HG02678 (cell line): ENCODE results near the gene ACOT2.
"Not testable (repeated sequence)": the region's sequence is repeated elsewhere in the genome, so short reads cannot be mapped to it uniquely, and the experiment has no call there.

Experiments used
- ATAC-seq: cut with Tn5 transposase; IDR thresholded peaks from one replicate; pipeline ENCODE4 v1.9.1; 2021; ENCODE audit warnings: mild to moderate bottlenecking, moderate library complexity; ENCODE audit not compliant: unreplicated experiment

Gene ACOT2

DNA sequence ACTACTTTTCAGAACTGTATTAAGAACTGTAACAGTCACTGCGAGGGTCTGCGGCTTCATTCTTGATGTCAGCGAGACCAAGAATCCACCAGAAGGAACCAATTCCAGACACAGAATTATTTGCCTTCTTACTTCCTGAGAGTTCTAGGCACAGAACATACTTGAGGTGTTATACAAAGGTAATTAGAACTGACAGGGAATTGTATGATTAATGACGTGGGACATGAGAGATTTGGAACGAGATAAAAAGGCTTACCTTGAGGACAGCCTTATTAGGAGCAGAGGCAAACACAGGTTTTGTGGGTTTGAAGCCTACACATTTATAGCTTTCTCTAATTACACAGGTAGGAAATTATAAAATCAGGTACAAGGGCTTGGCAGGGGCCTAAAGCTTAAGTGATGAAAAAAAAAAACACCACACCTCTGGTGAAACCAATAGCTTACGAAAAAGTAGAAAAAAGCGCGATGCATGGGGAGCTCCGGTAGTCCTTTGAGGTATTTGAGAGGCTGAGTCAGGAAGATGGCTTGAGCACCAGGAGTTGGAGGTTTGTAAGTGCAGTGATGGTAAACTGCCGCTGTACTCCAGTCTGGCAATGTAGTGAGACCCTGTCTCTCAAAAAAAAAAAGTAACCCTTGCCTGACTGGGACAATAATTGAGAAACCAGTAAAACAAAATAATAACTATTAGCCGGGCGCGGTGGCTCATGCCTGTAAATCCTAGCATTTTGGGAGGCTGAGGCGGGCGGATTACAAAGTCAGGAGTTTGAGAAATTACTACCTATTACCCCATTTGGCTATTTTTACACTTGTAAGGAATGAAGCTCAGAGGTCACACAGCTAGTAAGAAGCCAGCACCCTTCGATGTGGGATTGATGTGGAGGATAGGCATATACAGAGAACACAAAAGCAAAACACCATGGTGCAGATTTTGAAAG, 795 bp upstream of the ACOT2 start:
- no peak for ATAC-seq

DNA sequence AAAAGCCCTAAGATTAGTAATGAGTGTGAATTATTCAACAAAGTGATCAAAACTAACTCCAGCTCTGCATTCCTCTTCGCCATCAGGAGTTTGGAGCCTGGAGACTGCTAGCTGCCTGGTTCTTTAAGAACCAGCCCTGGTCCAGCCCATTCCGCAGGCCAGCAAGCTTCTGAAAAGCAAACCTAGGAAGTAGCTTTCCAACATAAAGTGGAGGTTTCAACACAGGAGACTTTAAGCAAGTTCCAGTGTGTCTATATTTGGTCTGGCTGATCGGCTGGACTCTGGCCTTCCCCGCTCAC, 178 bp upstream of the ACOT2 start:
- ATAC-seq: not testable (repeated sequence)

DNA sequence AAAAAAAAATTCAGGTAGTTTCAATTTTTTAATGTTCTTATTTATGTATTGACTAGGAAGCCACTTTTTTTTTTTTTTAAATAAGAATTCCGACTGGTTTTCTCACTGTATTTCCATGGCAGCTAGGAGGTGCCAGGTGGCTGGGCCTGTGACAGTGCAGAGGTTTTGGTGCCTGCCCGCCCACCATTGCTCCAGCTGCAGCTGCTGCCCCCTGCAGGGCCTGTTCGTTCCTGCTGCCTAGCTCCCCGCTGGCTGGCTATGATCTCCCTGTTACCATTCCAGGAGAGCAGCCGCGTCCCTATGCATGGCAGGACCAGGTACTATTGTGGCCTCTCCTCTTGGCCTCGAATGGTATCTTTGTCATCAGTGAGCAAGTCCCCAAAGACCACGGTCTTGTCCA, 1.9 kb downstream of the ACOT2 start:
- peak; percentile 58 for ATAC-seq

DNA sequence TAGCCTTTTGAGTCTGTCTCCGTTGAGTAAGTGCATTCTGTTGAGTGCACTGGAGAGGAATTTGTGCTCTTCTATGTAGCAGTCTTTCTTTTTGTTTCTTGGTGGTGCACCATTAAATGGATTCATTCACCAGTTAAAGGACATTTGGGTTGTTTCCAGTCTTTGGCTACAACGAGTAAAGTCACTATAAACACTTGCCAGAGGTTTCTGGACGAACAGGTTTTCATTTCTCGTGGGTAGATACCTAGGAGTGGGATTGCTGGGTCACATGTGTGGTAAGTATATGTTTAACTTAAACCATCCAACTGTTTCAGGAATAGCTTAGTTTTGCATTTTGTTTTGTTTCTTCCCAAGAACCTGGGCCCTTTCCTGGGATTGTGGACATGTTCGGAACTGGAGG, 4.0 kb downstream of the ACOT2 start:
- ATAC-seq: not testable (repeated sequence)

DNA sequence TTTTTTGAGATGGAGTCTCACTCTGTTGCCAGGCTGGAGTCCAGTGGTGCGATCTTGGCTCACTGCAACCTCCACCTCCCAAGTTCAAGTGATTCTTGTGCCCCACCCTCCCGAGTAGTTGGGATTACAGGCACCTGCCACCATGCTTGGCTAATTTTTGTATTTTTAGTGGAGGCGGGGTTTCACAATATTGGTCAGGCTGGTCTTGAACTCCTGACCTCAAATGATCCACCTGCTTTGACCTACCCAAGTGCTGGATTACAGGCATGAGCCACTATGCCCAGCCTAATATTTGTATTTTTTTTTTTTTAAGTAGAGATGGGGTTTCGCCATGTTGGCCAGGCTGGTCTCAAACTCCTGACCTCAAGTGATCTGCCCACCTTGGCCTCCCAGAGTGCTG, 4.7 kb downstream of the ACOT2 start:
- ATAC-seq: not testable (repeated sequence)

DNA sequence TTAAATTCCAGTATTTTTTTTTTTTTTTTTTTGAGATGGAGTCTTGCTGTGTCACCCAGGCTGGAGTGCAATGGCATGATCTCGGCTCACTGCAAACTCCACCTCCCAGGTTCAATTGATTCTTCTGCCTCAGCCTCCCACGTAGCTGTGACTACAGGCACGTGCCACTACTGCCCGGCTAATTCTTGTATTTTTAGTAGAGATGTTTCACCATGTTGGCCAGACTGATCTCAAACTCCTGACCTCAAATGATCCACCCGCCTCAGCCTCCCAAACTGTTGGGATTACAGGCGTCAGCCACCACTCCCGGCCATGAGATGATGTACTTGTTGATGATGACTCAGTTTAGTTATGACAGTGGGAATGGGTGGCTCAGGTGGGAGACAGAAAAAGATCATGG, 5.2 kb downstream of the ACOT2 start:
- ATAC-seq: not testable (repeated sequence)

DNA sequence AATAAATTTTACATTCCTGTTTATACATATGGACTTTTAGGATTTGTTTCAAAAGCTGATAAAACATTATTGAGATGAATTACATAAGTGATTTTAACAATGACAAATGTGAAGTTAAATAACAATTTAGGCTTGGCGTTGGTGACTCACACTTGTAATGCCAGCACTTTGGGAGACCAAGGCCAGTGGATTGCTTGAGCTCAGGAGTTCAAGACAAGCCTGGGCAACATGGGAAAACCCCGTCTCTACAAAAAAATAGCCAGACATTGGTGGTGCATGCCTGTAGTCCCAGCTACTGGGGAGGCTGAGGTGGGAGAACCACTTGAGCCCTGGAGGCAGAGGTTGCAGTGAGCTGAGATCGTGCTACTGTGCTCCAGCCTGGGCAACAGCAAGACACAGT, 7.4 kb downstream of the ACOT2 start:
- ATAC-seq: no peak

DNA sequence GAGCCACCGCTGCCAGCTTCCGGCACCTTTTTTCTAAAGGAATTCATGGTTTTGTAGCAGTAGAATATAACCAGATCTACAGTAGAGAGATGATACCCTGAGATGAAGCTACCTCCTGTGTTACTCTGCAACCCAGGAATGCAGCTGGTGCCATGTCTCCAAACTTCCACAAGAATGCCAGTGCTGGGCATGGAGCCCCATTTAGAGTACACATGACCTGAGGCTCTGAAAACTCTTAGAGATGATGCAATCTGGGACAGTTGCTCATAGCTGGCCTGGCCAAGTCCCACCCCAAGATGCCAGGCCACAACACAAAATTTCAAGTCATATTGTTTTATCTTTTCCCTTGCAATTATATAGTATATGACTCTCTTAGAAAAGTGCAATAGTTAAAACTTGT, 8.2 kb downstream of the ACOT2 start:
- ATAC-seq: not testable (repeated sequence)

DNA sequence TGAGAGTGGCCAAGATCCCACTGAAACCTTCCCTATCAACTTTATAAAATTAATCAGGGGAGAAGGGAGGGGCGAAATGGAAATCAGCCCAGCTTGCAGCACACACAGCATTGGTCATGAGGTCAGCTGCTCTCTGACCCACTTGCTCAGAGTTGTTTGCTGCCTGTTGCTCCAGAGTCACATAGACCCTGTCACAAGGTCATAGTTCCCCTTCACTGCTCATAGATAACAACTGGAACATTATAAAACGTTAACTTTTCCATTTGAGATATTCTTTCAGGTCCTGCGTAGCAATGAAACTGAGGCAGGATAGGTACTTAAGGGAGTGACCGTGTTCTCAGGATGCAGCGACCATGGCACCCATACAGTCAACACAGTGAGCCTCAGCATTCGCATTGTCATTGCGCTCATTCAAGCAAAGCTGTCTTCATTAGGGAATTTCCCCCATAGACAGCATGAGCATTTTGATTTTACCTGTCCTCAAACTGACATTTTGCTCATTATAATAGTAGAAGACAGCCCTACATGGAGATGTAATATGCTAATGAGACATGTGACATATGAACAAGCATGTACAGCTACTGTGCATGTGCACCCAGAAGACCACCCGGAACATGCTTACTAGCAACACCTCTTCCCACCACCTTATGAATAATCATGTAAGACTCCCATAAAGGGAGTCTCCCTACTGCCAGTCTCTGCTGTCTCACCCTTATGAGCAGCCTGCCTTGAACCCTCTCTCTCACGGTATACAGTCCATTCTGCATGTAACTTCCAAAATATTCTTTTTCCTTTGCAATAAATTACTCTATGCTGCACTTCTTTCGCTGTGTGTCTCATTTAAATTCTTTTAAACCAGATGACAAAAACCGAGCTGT, 13.3 kb downstream of the ACOT2 start:
- ATAC-seq: not testable (repeated sequence)

DNA sequence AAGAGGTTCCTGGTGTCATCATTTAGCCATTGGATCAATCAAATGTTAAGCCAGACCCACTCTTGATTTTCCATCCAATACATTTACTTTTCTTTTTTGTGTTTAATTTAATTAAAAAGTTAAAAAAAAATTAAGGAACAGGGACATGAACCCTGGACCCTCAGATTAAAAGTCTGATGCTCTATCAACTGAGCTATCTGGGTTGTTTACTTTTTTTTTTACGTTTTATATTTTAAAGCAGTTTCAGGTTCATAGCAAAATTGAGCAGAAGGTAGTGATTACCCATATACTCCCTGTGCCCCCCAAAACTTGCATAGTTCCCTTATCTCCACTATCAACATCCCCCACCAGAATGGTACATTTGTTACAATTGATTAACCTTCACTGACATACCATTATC, 19.7 kb downstream of the ACOT2 start:
- no peak for ATAC-seq

DNA sequence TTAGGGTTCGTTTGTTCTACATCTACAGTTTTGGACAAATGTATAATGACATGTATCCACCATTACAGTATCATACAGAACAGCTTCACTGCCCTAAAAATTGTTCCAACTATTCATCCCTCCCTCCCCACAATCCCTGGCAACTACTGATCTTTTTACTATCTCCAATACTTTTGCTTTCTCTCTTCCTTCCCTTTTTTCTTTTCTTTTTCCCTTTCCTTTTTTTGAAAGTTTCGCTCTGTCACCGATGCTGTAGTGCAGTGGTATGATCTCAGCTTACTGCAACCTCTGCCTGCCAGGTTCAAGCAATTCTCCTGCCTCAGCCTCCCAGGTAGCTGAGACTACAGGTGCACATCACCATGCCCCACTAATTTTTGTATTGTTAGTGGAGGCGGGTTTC, 20.1 kb downstream of the ACOT2 start:
- no peak for ATAC-seq

DNA sequence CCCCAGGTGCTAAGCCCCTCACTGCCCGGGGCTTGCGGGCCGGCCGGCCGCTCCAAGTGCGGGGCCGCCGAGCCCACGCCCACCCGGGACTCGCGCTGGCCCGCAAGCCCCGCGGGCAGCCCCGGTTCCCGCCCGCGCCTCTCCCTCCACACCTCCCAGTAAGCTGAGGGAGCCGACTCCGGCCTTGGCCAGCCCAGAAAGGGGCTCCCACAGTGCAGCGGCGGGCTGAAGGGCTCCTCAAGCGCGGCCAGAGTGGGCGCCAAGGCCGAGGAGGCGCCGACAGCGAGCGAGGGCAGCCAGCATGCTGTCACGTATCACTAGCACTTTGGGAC, 21.6 kb downstream of the ACOT2 start:
- not testable (repeated sequence) for ATAC-seq

DNA sequence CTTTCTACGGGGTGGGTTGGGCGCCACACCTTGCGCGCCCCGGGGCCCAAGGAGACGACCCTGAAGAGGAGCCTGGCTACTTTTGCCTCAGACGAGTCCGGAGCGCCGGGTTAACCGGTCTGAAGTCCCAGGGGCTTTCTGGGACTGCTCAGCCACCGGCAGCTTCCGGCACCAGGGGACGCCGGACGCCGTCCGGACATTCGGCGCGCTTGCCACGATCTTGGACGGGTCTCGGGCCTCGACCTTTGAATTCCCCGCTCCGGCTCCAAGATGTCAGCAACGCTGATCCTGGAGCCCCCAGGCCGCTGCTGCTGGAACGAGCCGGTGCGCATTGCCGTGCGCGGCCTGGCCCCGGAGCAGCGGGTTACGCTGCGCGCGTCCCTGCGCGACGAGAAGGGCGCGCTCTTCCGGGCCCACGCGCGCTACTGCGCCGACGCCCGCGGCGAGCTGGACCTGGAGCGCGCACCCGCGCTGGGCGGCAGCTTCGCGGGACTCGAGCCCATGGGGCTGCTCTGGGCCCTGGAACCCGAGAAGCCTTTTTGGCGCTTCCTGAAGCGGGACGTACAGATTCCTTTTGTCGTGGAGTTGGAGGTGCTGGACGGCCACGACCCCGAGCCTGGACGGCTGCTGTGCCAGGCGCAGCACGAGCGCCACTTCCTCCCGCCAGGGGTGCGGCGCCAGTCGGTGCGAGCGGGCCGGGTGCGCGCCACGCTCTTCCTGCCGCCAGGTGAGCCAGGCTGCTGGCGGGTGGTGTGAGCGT, 22.9 kb downstream of the ACOT2 start, which contains the start of gene ACOT4:
Gene ACOT4, plus strand, starts transcription at position 184 of the 760 bp plus-strand sequence. Its CDS starts 87 bp downstream, at position 271.
- ATAC-seq: peak; percentile 64

DNA sequence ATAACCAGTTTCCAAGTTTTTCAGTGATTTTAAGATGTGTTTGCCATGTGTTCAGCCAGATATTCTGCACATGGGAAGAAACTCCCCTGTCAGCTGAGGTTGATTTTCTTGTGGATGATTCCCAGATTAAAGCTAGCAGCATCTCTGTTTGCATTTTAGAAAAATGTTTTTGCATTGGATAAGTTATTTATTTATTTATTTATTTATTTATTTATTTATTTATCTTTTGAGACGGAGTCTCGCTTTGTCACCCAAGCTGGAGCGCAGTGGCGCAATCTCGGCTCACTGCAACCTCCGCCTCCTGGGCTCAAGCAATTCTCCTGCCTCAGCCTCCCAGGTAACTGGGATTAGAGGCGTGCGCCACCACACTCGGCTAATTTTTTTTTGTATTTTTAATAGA, 25.5 kb downstream of the ACOT2 start:
- no peak for ATAC-seq

DNA sequence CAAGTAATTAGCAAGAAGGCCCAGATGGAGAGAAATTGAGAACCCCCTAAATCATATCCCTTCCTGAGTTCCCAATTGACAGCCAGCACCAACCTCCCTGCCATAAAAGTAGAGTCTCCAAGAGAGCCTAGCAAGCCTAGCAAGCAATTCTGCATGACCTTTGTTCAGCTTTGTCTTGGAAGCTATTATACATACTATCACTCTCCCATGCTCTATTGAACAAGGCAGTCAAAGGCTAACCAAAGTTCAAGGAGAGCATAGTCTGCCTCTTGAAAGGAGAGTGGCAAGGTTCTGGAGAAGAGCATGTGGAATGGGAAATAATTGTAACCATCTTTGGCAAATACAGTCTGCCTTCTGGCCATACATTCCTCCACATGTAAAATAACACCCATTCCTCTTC, 30.5 kb downstream of the ACOT2 start:
- ATAC-seq: no peak

DNA sequence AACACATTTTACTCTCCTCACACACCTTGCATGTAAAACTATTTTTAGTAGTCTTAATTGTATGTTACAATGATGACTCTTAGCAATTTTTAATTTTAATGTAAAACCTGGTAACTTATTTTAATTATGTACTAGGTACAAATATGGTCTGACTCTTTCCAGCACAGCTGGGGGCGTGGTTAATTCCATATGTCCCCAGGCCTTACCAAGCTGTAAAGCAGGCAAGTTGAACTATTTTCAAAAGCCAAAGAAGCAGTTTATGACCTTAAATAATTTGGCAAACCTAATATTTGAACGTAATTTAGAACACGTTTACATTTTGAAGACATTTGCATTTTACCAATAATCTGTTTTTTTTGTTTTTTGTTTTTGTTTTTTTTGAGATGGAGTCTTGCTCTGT, 34.0 kb downstream of the ACOT2 start:
- no peak for ATAC-seq

DNA sequence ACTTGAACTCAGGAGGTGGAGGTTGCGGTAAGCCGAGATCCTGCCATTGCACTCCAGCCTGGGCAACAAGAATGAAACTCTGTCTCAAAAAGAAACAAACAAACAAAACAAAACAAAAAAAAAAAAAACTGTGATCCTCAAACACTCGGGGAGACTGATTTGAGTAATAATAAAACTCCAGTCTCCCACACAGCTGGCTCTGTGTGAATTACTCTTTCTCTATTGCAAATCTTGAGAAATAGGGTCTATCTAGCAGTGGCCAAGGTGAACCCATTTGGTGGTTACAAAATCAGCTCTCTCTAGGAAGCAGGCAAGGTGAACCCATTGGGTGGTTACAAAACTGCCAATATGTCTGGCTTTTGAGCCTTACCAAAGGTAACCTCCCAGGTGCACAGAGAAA, 37.3 kb downstream of the ACOT2 start:
- ATAC-seq: no peak

DNA sequence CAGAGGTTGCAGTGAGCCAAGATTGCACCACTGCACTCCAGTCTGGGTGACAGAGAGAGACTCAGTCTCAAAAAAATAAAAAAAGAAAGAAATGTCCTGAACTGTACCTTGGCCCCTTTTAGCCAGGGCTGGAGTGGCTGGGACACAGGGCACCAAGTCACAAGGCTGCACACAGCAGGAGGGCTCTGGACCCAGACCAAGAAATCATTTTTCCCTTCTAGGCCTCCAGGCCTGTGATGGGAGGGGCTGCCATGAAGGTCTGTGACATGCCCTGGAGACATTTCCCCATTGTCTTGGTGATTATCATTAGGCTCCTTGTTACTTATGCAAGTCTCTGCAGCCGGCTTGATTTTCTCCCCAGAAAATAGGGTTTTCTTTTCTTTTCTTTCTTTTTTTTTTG, 38.2 kb downstream of the ACOT2 start:
- ATAC-seq: no peak

DNA sequence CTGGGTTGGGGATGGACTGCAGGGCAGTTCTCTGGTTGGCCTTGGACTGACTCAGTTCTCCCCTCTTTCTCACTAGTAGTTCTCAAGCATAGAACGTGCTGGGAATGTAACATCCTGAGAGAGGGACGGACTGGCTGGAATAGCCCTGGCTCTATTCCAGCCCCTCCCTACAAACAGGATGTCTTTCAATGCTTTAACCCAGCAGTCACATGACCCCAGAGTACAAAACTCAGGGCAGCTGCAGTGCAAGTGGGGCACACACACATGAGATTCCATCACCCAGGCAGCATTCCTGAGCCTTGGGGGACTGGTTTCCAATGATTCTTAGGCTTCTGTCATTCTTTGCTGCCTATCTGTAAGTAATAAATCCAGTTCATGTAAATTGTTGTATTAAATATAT, 41.7 kb downstream of the ACOT2 start:
- ATAC-seq: no peak

DNA sequence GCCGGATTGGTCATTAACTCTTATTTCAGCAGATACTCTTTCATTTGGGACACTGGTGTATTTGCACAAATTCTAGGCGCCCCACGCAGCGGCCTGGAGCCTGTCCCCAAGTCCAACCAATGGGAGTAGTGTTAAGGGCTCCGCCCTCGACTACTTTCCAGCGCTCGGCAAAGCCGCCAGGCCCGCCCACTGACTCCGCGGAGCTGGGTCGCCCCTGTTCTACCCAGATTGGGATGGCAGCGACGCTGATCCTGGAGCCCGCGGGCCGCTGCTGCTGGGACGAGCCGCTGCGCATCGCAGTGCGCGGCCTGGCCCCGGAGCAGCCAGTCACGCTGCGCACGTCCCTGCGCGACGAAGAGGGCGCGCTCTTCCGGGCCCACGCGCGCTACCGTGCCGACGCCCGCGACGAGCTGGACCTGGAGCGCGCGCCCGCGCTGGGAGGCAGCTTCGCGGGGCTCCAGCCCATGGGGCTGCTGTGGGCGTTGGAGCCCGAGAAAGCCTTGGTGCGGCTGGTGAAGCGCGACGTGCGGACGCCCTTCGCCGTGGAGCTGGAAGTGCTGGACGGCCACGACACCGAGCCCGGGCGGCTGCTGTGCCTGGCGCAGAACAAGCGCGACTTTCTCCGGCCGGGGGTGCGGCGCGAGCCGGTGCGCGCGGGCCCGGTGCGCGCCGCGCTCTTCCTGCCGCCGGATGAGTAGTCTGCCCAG, 43.5 kb downstream of the ACOT2 start, which contains the start of gene ACOT6:
Gene ACOT6, plus strand, starts transcription at position 179 of the 707 bp plus-strand sequence. Its CDS starts 55 bp downstream, at position 234.
- peak; percentile 73 for ATAC-seq

DNA sequence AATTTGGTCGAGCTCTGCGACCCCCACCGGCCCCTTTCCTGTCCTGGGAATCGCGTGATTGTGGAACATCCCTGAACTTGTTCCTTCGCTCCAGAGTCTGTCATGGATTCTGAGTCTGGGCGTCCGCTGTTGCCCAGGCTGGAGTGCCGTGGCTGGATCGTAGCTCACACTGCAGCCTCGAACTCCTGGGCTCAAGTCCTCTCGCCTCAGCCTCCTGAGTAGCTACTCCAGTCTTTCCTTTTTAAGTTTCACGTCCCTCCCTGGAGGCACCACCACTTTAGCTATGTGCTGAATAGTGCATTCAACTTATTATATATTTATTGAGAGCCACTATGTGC, 44.0 kb downstream of the ACOT2 start:
- ATAC-seq: no peak
